HTERT RPE-1 (cell line): ENCODE measurements around the gene CMTM6.
"Not testable (repeated sequence)": the region's sequence is repeated elsewhere in the genome, so short reads cannot be mapped to it uniquely, and the experiment has no call there.

Source experiments
- in situ Hi-C: fragments of 300-500 bp; cut with MboI; formaldehyde crosslinking; loops from 4 replicates; pipeline ENCODE4 v1.14.3; 2020; ENCODE audit warnings: low sequenced_read_pairs

Gene CMTM6

DNA sequence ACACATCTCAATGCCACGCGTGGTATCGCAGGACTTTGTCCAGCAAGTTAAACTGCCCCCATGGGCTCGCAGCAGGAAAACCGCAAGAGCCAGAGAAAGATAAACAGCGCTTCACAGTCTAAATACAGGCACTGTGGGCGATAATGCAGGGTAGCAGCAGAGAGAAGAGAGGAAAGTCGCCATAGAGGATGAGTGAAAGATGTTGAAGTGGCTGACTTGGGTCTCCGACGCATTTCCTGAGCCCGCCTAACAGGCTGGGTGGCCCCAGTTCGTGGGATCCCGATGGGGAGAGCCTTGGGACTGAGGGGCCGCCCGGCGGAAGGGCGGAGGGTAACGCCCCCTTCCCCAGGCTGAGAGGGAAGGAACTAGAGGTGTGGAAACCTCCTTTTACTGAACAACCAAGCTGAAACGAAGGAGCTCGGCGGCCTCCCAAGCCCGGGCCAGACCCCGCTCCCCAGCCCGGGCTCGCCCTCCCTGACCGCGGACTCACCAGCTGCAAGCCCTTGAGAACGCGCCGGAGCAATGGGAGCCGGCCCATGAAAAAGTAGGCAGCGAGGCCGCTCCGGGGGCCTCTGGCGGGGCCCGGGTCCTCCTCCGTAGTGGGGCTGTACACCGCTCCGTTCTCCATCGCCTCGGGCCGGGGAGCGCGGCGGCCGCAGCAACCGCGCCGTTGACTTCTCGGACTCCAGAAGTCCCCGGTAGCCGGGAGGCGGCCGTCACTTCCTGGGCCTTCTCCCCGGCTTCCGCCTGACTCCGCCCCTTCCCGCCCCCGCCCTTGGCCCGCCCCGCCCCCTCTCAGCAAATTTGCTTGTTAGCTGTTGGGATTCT, at the start of gene CMTM6:
Gene CMTM6 (minus strand): TSS at position 735 of the 828 bp plus-strand sequence. CDS start 107 bp downstream, at position 628.
- in situ Hi-C loops, result no loop called here

DNA sequence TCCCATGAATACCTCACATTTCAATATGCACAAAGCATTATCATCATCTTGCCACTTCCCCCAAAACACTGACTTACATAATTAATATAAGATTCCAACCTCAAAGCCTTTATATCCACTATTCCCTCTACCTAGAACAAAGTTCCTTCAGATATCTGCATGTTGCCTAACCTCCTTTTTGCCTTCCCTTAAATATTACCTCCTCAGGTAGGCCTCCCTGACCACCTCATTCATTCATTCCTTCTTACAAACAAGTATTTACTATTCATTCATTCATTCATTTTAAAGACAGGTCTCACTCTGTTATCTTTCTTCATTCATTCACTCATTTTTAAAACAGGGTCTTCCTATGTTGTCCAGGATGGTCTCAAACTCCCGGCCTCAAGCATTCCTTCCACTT, 49.4 kb upstream of the CMTM6 start:
- in situ Hi-C loops, result no loop called here

DNA sequence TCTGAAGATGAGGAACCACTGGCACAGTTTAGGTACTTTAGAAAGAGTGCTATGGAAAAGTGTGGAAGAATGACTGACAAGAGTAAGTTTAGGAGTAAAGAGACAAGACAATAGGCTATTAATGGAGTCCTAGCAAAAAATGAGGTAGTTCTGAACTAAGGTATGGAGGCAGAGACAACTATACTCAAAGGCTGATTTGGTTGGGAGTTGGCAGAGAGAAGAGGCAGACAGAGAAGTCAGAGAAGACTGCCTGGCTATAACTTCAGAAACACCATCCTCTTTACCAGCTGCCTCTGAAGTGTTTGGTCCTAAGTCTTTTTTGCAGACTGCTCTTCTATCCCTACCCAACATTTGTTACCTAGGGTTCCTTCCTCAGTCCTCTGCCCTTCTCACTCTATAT, 48.8 kb upstream of the CMTM6 start:
- in situ Hi-C loops, result no loop called here

DNA sequence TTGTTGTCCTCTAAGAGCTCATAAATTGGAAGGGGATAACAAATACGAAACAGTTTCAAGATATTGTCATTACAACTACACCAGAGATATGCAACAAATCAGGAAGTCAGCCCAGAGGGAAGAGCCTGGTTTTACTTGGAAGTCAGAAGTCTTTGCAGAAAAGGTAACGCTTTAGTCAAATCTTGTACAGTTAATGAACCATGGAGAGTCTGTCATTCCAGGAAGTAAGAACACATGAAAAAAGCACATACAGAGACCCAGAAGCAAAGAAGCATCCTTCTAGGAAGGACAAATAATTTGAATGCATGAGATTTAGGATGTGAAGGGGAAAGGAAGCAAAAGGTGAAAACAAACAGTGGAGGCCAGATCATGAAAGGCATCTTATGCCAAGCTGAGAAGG, 48.4 kb upstream of the CMTM6 start:
- in situ Hi-C loops, result no loop called here

DNA sequence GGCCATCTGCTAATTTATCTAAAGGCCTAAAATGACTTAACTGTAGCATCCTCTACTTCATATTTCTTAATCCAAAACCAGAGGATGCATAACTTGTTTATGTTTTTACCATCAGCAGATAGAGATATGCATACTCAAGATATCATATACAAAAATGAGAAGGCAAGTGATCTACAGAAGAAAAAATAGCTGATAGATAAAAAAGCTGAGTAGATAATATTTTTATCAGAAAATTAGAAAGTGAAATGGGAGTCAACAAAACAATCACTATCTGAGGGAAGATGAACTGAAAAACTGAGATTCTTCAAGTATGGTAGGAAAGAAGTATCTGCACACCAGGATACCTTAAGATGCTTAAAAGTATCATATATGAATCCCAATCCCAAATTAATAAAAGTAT, 42.7 kb upstream of the CMTM6 start:
- in situ Hi-C loops, result no loop called here

DNA sequence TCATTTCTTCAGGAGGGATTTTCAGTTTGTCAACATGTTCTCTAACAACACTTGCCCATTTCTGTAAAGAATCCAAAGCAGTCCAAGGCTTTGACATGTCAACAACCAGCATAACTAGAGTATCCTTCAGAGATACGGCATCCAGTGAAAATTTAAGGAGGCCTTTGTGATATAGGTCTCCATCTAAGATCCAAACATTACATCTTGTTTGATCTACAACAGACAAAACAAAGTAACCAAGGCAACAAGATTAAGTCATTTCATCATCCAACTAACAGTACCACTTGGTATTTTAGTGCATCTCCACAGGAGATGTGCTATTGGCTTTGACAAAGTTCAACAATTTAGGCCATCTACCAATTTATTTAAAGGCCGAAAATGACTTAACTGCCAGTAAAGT, 42.2 kb upstream of the CMTM6 start:
- in situ Hi-C loops, result no loop called here

DNA sequence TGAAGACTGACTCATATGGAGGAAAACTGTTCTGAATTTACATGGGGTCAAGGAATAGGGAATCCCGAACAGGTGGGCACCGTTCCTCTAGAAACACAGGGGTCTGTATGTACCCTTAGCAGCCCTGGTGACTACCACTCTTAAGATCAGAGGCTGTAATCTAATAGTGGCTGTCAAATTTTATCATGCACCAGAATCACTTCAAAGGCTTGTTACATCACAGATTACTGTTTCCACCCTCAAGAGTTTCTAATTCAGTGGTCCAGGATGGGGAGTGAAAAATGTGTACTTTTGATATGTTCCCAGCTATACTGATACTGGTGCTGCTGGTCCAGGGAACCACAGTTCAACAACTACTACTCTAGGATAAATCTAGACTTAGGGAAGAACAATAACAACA, 40.2 kb upstream of the CMTM6 start:
- in situ Hi-C loops, result no loop called here

DNA sequence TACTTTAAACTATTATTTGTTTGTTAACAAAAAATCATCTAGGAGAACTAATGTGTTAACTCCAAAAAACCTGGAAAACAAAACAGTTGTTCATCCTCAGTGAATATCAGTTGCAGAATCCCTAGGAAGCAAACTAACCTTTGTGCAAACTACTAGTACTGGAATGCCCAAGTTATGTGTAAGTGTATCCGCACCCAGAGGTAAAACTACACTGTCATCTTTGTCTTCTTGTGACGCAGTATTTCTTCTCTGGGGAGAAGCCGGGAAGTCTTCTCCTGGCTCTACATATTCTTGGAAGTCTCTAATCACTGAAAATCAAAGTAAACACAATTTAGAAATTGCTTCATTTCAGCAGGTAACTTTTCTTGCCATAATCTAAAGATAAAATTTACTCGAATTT, 38.2 kb upstream of the CMTM6 start:
- in situ Hi-C loops, result no loop called here

DNA sequence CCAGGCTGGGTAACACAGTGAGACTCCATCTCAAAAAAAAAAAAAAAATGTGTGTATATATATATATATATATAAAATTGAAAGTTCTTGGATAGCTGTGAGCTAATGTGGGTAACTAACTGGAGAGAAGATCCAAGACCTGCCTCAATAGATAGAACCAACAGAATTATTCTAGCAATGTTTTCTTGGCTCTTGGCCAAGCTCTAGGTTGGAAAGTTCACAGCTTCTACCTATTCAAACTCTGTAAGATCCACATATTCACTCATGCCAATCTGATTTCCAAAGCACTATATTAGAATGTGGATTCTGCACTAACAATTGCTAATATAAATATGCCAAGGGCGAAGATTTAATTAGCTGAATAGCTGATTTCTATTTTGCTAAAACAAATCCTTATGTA, 29.8 kb upstream of the CMTM6 start:
- in situ Hi-C loops, result no loop called here

GRCh38 chr3:32531010-32531647, 28.5 kb upstream of the CMTM6 start:
- in situ Hi-C loops, result no loop called here

DNA sequence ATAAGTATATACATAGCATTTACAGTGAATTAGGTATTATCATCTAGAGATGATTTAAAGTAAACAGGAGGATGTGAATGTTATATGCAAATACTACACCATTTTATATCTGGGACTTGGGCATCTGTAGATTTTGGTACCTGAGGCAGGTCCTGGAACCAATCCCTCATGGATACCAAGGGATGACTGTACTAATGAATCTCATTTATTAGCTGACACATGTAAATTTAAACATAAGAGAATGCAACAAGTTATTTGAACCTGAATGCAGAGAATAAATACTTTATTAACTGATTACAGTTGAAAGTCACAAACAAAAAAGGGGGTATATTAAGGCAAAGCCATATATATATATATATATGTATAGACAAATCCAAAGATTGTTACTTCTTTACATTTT, 23.1 kb upstream of the CMTM6 start:
- in situ Hi-C loops, result no loop called here

GRCh38 chr3:32522682-32523081, 20.0 kb upstream of the CMTM6 start:
- in situ Hi-C loops, result no loop called here

DNA sequence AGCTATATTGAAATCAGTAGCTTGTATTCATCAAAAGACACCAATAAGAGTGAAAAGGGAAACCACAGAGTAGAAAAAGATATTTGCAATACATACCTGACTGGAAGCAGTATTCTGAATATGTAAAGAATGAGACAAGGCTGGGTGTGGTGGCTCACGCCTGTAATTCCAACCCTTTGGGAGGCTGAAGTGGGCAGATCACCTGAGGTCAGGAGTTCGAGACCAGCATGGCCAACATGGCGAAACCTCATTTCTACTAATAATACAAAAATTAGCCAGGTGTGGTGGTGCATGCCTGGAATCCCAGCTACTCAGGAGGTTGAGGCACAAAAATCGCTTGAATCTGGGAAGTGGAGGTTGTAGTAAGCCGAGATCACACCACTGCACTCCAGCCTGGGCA, 16.3 kb upstream of the CMTM6 start:
- in situ Hi-C loops, result not testable (repeated sequence)

DNA sequence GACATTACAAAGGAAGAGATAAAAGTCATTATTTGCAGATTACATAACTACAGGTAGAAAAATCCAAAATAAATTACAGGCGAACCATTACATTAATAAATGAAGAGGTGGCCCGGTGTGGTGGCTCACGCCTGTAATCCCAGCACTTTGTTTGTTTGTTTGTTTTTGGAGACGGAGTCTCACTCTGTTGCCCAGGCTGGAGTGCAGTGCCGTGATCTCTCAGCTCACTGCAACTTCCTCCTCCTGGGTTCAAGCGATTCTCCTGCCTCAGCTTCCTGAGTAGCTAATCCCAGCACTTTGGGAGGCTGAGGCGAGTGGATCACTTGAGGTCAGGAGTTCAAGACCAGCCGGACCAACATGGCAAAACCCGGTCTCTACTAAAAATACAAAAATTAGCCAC, 14.1 kb upstream of the CMTM6 start:
- in situ Hi-C loops, result not testable (repeated sequence)

DNA sequence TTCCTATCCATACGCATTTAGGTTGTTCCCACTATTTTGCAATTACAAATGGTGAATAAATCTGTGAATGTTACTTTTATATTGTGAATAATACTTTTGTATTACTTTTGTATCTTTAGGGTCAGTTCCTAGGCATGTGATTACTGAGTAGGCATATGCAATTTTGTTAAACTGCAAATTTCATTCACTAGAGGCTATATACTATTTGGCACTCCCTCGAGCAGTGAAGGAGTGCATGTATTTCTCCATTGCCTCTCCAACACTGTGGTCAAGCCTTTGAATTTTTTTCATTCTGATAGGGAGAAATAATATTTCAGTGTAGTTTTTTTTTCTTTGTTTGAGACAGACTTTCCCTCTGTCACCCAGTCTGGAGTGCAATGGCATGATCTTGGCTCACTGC, 8.4 kb upstream of the CMTM6 start:
- in situ Hi-C loops, result no loop called here

DNA sequence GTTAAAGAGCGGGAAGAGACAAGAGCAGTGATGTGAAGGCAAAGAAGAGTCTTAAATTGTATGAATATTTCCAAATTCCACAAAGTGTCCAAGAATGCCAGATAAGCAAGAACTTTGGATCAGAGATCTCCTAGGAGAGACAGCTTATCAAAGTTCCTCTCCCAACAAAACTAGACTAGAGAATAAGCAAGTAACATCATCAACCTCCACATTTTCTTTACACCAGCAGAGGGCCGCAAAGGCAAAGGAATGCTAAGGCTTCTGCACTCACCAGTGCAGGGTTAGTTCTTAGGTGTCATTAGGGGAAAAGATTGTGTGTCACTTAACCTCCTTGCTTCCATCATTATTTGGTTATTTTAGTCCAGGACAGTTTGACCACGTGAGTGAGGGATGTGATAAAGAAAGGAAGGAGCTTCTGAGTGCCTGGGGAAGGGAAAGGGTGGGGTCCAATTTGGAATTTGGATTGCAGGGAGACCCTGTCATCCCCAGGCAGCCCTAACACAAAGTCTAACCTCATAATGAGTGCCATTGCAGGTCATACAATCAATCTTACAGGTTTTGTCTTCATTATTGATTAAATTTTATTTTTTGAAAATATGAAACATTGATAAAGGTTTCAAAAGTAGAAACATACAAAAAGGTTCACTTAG, 7.5 kb upstream of the CMTM6 start:
- in situ Hi-C loops, result no loop called here

DNA sequence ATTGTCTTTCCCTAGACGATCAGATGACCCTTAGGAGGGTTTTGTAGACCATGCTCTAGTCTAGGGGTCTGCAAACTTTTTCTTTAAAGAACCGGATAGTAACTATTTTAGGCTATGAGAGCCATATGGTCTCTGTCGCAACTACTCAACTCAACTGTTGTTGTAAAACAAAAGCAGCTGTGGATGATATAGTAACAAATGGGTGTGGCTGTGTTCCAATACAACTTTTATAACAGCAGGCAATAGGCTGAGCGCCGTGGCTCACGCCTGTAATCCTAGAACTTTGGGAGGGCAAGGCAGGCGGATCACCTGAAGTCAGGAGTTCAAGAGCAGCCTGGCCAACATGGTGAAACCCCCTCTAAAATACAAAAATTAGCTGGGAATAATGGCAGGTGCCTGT, 6.1 kb upstream of the CMTM6 start:
- in situ Hi-C loops, result no loop called here

- in situ Hi-C loops, result no loop called here
Measured at GRCh38 chr3:32506466-32506865, 3.8 kb upstream of the CMTM6 start.

GRCh38 chr3:32502946-32503286, 264 bp upstream of the CMTM6 start:
- in situ Hi-C loops, result no loop called here

GRCh38 chr3:32501783-32502117, 902 bp downstream of the CMTM6 start:
- in situ Hi-C loops, result no loop called here

- in situ Hi-C loops, result no loop called here
Measured at GRCh38 chr3:32500880-32501782, 1.5 kb downstream of the CMTM6 start.
